ENCODE measurements around the gene RPS15A. TPM values are rescaled to one million over a fixed set of nuclear protein-coding genes. Genes with fewer than 3 reads are reported as not detected.
A peak's percentile ranks its signal among the peaks of the same experiment; 100 is the strongest.

The RPS15A gene
- total RNA-seq, 1 donor = 3,138 TPM

GRCh38 chr16:18803569-18804462 lies 13.7 kb upstream of the RPS15A start:
- Histone ChIP-seq H3K27me3 (ENCODE audit: insufficient read depth, low read length) (no peaks in the 10 kb centered on the region), H3K4me1 (ENCODE audit: insufficient read depth, low read length) (peaks cover 56% of the 10 kb centered on the region), H3K4me3 (ENCODE audit: low read length) (no peak overlapping the region), H3K9me3 (ENCODE audit: low read depth, low read length) (no peaks in the 10 kb centered on the region)

DNA sequence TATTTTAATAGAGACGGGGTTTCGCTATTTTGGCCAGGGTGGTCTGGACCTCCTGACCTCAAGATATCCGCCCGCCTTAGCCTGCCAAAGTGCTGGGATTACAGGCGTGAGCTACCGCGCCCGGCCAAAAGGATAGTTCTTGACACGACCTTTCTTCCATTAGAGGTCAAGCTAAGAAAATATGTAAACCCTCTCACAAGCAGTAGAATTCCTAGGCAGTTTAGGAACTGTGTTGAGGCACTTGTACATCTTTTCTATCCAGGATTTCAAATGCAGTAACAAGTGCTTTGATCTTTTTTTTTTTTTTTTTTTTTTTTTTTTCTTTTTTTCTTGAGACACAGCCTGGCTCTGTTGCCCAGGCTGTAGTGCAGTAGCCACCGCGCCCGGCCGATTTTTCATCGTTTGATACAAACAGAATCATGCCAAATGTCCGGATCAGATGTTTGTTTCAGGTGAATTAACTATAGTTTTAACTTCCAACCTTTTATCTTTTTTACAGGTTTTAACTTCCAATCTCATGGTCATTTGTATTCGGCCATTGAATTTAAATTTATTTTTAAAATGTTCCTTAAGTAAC lies 12.7 kb upstream of the RPS15A start:
- Histone ChIP-seq H3K27me3 (ENCODE audit: insufficient read depth, low read length) (no peaks in the 10 kb centered on the region), H3K4me1 (ENCODE audit: insufficient read depth, low read length) (peaks cover 56% of the 10 kb centered on the region), H3K4me3 (ENCODE audit: low read length) (no peak overlapping the region), H3K9me3 (ENCODE audit: low read depth, low read length) (no peaks in the 10 kb centered on the region)

GRCh38 chr16:18801145-18801972 lies 11.2 kb upstream of the RPS15A start, which contains the start of gene ARL6IP1:
Gene ARL6IP1 (minus strand): TSS chr16:18801549. CDS start chr16:18801466, 83 bp downstream.
- peak within 1 kb of the TSS; percentile 90 for H3K4me3 ChIP-seq (ENCODE audit: low read length)
- no peaks in the 10 kb centered on the region for H3K27me3 ChIP-seq (ENCODE audit: insufficient read depth, low read length)
- H3K9me3 ChIP-seq (ENCODE audit: low read depth, low read length) = no peaks in the 10 kb centered on the region
- H3K4me1 ChIP-seq (ENCODE audit: insufficient read depth, low read length) = peaks cover 56% of the 10 kb centered on the region

GRCh38 chr16:18800775-18801144 lies 10.6 kb upstream of the RPS15A start:
- H3K9me3 ChIP-seq (ENCODE audit: low read depth, low read length) = no peaks in the 10 kb centered on the region
- H3K4me1 ChIP-seq (ENCODE audit: insufficient read depth, low read length) = peaks cover 55% of the 10 kb centered on the region
- H3K4me3 ChIP-seq (ENCODE audit: low read length) = peak overlapping the region; percentile 90
- H3K27me3 ChIP-seq (ENCODE audit: insufficient read depth, low read length) = no peaks in the 10 kb centered on the region

DNA sequence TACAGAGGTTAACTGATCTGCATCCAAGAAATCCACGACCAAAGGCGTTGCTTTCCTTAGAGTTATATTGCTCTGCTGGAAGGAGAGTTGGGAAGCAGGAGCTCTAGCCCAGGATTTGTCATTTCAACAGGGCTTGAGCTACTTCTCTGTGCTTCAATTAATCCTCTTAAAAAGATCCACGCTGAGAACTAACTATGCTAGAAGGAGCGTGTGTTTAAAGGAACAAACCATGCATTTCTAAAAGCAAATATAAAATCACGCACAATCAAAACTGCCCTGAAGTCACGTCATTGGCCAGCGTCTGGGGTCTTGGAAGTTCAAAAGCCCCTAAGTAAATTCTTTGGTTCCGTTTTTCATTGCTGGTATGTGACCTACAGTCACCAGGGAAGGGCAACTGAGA lies 10.2 kb upstream of the RPS15A start:
- peaks cover 50% of the 10 kb centered on the region for H3K4me1 ChIP-seq (ENCODE audit: insufficient read depth, low read length)
- peak overlapping the region; percentile 90 for H3K4me3 ChIP-seq (ENCODE audit: low read length)
- H3K9me3 ChIP-seq (ENCODE audit: low read depth, low read length) = no peaks in the 10 kb centered on the region
- no peaks in the 10 kb centered on the region for H3K27me3 ChIP-seq (ENCODE audit: insufficient read depth, low read length)

DNA sequence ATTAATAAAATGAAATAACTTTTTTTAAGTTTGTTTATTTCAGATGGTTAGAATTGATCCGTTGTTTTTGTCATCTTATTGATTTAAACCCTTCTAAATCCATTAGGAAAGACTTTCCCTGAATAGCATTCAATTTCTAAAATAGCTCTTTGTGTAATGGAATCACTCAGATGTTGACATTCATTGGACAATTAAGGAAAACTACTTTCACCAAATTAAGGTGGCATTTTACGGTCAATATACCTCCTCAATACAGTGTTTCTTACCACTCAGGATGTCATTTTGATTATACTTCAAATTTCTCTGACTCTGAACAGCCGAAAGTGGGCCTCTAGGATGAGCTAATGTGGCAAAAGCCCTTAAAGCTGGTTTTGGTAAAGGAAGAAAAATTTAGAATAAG lies 9.4 kb upstream of the RPS15A start:
- peaks cover 47% of the 10 kb centered on the region for H3K4me1 ChIP-seq (ENCODE audit: insufficient read depth, low read length)
- no peak overlapping the region for H3K4me3 ChIP-seq (ENCODE audit: low read length)
- no peaks in the 10 kb centered on the region for H3K9me3 ChIP-seq (ENCODE audit: low read depth, low read length)
- H3K27me3 ChIP-seq (ENCODE audit: insufficient read depth, low read length) = no peaks in the 10 kb centered on the region

DNA sequence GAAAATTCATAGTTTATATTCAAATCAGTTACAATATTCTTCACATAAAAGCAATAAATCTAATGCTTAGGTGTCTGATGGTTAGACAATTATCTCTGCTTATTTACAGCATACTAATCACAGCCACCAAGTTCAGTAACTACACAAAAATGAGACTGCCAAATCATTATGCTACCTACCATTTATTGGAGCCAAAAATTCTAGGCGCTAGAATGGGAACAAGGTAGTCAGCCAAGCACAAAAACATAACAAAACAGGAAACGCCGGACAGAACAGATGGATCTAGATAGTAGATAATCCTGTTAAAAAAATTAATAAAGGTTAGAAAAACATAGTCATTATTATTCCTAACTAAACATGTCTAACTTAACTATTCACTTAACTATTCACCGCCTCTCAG lies 7.6 kb upstream of the RPS15A start:
- no peaks in the 10 kb centered on the region for H3K27me3 ChIP-seq (ENCODE audit: insufficient read depth, low read length)
- H3K9me3 ChIP-seq (ENCODE audit: low read depth, low read length) = no peaks in the 10 kb centered on the region
- H3K4me3 ChIP-seq (ENCODE audit: low read length) = no peak overlapping the region
- peaks cover 29% of the 10 kb centered on the region for H3K4me1 ChIP-seq (ENCODE audit: insufficient read depth, low read length)

DNA sequence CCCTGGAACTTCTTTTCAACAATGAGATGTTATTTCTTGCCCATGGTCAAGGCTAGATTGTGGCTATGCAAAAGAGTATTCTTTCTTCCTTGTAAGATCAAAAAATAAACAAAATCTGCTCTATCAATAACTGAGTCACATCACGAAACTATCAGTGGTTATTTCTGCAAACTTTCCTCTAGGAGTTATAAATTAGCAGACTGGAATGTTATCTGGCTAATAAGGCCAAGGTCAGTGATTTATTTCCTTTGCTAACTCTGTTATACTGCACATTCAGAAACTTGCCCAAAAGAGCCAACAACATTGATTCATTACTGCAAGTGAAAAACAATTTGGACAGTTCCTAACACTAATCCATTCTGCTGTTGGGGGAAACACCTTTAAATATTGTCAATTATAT lies 6.2 kb upstream of the RPS15A start:
- Histone ChIP-seq H3K27me3 (ENCODE audit: insufficient read depth, low read length) (no peaks in the 10 kb centered on the region), H3K9me3 (ENCODE audit: low read depth, low read length) (no peaks in the 10 kb centered on the region), H3K4me1 (ENCODE audit: insufficient read depth, low read length) (peaks cover 20% of the 10 kb centered on the region), H3K4me3 (ENCODE audit: low read length) (no peak overlapping the region)

- no peaks in the 10 kb centered on the region for H3K27me3 ChIP-seq (ENCODE audit: insufficient read depth, low read length)
- no peak overlapping the region for H3K4me3 ChIP-seq (ENCODE audit: low read length)
- peaks cover 20% of the 10 kb centered on the region for H3K4me1 ChIP-seq (ENCODE audit: insufficient read depth, low read length)
- no peaks in the 10 kb centered on the region for H3K9me3 ChIP-seq (ENCODE audit: low read depth, low read length)
These were observed 2.8 kb upstream of the RPS15A start for GRCh38 chr16:18792836-18793433.

DNA sequence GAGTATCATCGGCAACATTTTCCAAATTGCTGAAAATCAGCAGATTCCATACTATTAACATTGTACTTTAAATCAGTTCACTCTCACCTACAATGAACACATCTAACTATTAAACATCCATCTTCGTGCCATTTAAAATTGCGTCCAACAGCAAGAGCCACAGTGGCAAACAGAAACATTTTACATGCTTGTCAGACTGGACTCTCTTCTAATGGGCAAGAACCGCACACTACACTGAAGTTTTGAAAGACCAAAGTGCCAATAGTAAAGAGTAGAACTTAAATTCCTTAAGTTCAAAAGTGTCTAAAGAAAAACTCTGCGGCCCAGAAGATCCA lies 652 bp downstream of the RPS15A start:
- H3K4me1 ChIP-seq (ENCODE audit: insufficient read depth, low read length) = peaks cover 51% of the 10 kb centered on the region
- H3K9me3 ChIP-seq (ENCODE audit: low read depth, low read length) = no peaks in the 10 kb centered on the region
- H3K4me3 ChIP-seq (ENCODE audit: low read length) = peak overlapping the region; percentile 89

DNA sequence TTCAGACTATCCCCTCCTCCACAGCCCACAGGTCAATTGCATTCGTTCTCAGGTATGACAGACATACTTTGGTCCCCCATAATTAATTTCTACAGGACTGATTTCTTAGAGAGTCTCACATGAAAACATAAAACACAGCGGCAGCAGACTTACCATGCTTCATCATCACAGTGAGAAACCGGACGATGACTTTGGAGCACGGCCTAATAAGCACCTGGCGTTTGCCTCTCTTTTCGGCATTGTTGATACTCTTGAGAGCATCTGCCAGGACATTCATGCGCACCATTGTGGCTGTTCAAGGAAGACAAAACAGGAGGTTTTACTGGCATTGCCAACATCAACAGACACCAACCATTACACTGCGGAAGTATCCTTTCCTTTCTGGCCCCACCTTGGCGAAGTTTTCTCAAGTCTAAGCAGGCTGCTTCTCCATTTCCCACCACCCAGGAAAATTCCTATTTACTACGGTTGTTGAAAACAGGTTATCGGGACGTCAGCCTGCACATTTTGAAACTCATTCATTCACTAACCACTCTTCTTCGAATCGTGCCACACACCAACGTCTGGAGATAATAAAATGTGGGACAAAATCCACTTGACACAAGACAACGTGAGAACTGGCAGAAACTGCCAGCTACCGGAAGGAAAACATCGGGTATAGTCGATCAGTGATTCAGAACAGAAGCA lies 1.2 kb downstream of the RPS15A start:
- H3K4me1 ChIP-seq (ENCODE audit: insufficient read depth, low read length) = peaks cover 55% of the 10 kb centered on the region
- no peaks in the 10 kb centered on the region for H3K9me3 ChIP-seq (ENCODE audit: low read depth, low read length)
- no peaks in the 10 kb centered on the region for H3K27me3 ChIP-seq (ENCODE audit: insufficient read depth, low read length)
- H3K4me3 ChIP-seq (ENCODE audit: low read length) = peak overlapping the region; percentile 89

More for the DNA sequence above, 652 bp downstream of the RPS15A start:
- H3K27me3 ChIP-seq (ENCODE audit: insufficient read depth, low read length) = no peaks in the 10 kb centered on the region

DNA sequence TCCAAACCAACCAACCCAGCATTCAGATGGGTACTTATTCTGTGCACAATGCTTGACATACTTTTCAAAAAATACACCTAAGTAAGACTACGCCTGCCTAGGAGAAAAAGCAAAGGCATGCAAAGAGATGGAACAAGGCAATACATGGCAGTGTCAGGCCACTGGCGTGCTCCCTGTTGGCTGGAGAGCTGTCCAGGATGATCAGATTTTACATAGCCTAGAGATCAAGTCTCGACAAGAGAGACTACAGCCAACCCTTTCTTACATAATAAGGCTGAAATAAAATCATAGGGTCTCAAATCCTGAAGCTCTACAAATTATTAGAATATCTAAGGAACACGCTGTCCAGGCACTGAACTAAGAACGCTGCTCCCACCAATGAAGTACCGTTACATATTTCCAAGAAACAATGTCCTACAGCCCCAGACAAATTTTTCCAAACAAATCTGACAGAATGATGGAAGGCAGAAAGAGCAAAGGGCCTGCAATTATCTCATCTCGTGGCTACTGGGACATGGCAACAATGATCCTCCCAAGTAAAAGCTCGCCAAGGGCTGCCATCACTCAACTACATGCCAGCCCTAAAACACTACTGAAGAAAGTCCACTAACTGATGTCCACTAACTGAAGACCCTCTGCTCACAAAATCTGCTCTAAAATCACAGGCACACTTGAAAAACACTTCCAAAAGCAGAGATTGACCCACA lies 5.1 kb downstream of the RPS15A start:
- peaks cover 52% of the 10 kb centered on the region for H3K4me1 ChIP-seq (ENCODE audit: insufficient read depth, low read length)
- no peaks in the 10 kb centered on the region for H3K9me3 ChIP-seq (ENCODE audit: low read depth, low read length)
- no peaks in the 10 kb centered on the region for H3K27me3 ChIP-seq (ENCODE audit: insufficient read depth, low read length)
- no peak overlapping the region for H3K4me3 ChIP-seq (ENCODE audit: low read length)

DNA sequence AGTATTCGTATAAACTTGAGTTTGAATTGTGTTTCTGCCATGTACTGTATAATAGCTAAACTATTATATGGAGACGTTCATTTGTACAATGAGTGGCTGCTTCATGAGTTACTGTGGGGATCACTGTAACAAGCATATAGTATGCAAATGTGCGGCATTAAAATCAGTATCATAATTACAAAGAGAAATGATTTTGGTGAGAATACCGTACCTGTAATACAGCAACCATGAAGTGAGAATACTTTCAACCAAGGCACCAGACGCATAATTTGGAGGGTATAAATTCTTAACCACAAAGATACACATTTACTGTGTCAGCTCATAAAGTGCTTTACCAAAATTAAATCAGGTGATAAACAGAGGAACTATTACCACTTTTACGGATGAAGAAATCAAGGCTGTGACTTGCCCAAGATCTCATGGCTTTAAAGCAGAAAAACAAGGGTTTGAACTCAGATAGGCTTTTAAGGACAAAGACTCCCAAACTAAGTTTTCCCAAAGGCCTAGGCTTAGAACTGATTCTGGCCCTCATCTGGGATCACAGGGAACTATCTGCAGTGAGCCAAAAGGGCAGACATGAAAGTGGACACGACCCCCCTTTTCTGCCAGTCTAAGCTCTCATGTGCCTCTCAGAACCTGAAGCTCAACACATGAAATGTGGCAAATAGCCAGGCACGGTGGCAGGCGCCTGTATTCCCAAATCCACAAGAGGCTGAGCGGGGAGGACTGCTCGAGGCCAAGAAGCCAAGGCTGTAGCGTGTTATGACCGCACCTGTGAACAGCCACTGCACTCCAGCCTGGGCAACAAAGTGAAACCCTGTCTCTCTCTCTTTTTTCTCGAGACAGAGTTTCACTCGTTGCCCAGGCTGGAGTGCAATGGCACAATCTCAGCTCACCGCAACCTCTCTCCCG lies 6.4 kb downstream of the RPS15A start:
- no peaks in the 10 kb centered on the region for H3K9me3 ChIP-seq (ENCODE audit: low read depth, low read length)
- H3K4me3 ChIP-seq (ENCODE audit: low read length) = no peak overlapping the region
- no peaks in the 10 kb centered on the region for H3K27me3 ChIP-seq (ENCODE audit: insufficient read depth, low read length)
- H3K4me1 ChIP-seq (ENCODE audit: insufficient read depth, low read length) = peaks cover 44% of the 10 kb centered on the region
